Spleen (tissue), 7 donors: ENCODE results near the gene DEF6.

Source experiments
- CTCF ChIP-seq, 11 experiments: fragments of 200-600 bp in 7 of 11; fragments of 450-650 bp in 4 of 11; sonication (generic) in 4 of 11; IDR thresholded peaks in 8 of 11; conservative IDR thresholded peaks in 3 of 11; 1 replicate in 7 of 11; 2 replicates in 4 of 11; pipeline versions ENCODE4 v1.4.0 to v1.8.0; 2016 to 2021; ENCODE audit warnings: antibody characterized with exemption in 11 of 11, inconsistent platforms in 4 of 11, mild to moderate bottlenecking in 1 of 11
- POLR2AphosphoS5 ChIP-seq, 3 donors: sonication (generic); formaldehyde crosslinking; IDR thresholded peaks; one replicate each; pipeline ENCODE4 v1.5.1; 2017; ENCODE audit warnings: antibody characterized with exemption in 3 of 3
- donor health status: DM: no; HTN: no; CAD: no; lungs with moderate emphysema.
- donor health status: DM: no; HTN: no; CAD: no.
- donor health status: DM: no; HTN: no; CAD: no.

GRCh38 chr6:35352735-35353134 is 55.1 kb downstream of the DEF6 start:
- no peak for TF ChIP-seq CTCF (IDR thresholded peaks at IDR 0.05 in 8 of 11, conservative IDR thresholded peaks at IDR 0.05 in 3 of 11)
- no peak for TF ChIP-seq POLR2AphosphoS5 (IDR thresholded peaks at IDR 0.05)
